ENCODE results near the gene COL4A2.

Gene COL4A2

GRCh38 chr13:110402299-110403069 is 95.4 kb downstream of the COL4A2 start:
- DNase-seq (ENCODE audit: low read depth): no peak

GRCh38 chr13:110403315-110403714 is 96.2 kb downstream of the COL4A2 start:
- no peak for DNase-seq (ENCODE audit: low read depth)

- no peak for DNase-seq (ENCODE audit: low read depth)
These were observed 96.6 kb downstream of the COL4A2 start for GRCh38 chr13:110403721-110404120.

- no peak for DNase-seq (ENCODE audit: low read depth)
These were observed 97.2 kb downstream of the COL4A2 start for GRCh38 chr13:110404321-110404720.

- no peak for DNase-seq (ENCODE audit: low read depth)
These were observed 98.7 kb downstream of the COL4A2 start for GRCh38 chr13:110405597-110406450.

GRCh38 chr13:110407021-110407420 is 99.9 kb downstream of the COL4A2 start:
- DNase-seq (ENCODE audit: low read depth): no peak

- DNase-seq (ENCODE audit: low read depth): no peak
These were observed 100.4 kb downstream of the COL4A2 start for GRCh38 chr13:110407531-110407930.

- no peak for DNase-seq (ENCODE audit: low read depth)
These were observed 101.2 kb downstream of the COL4A2 start for GRCh38 chr13:110408286-110408685.

- no peak for DNase-seq (ENCODE audit: low read depth)
These were observed 102.5 kb downstream of the COL4A2 start for GRCh38 chr13:110409581-110409992.

- no peak for DNase-seq (ENCODE audit: low read depth)
These were observed 102.9 kb downstream of the COL4A2 start for GRCh38 chr13:110410000-110410399.

GRCh38 chr13:110410936-110411687 is 104.0 kb downstream of the COL4A2 start:
- DNase-seq (ENCODE audit: low read depth): no peak

- no peak for DNase-seq (ENCODE audit: low read depth)
These were observed 104.6 kb downstream of the COL4A2 start for GRCh38 chr13:110411688-110412059.

GRCh38 chr13:110412132-110412914 is 105.2 kb downstream of the COL4A2 start:
- peak; percentile 21 for DNase-seq (ENCODE audit: low read depth)

GRCh38 chr13:110413016-110413675 is 106.1 kb downstream of the COL4A2 start:
- DNase-seq (ENCODE audit: low read depth): no peak

- DNase-seq (ENCODE audit: low read depth): no peak
These were observed 106.6 kb downstream of the COL4A2 start for GRCh38 chr13:110413676-110414040.

- DNase-seq (ENCODE audit: low read depth): no peak
These were observed 107.2 kb downstream of the COL4A2 start for GRCh38 chr13:110414283-110414682.

GRCh38 chr13:110414931-110415330 is 107.8 kb downstream of the COL4A2 start:
- no peak for DNase-seq (ENCODE audit: low read depth)

- no peak for DNase-seq (ENCODE audit: low read depth)
These were observed 108.6 kb downstream of the COL4A2 start for GRCh38 chr13:110415669-110416068.

- no peak for DNase-seq (ENCODE audit: low read depth)
These were observed 109.3 kb downstream of the COL4A2 start for GRCh38 chr13:110416131-110417025.

- DNase-seq (ENCODE audit: low read depth): no peak
These were observed 111.9 kb downstream of the COL4A2 start for GRCh38 chr13:110418944-110419343.

Measured in CMK (cell line).